ENCODE data around the gene ULK3. TPM values are rescaled to one million over a fixed set of nuclear protein-coding genes. Genes with fewer than 3 reads are reported as not detected.

ULK3 gene
- total and polyA plus RNA-seq, 2 of the 4 experiments (the other 2 are of a cell fraction): 11.8 to 22.7 TPM

- Histone ChIP-seq H3K4me1 (ENCODE audit: control insufficient read depth, insufficient read depth, low read length) (peaks cover 35% of the 10 kb centered on the region), H2AFZ (replicated peaks; ENCODE audit: low read length, poor library complexity) (no peak overlapping the region), H3K79me1 (ENCODE audit: low read depth in 1 of 2, low read length in 2 of 2) (peaks cover 11 to 84% of the 10 kb centered on the region in 2 experiments; a peak in 3 of 4 replicates), H4K8ac (ENCODE audit: low read depth in 2 of 2, low read length in 2 of 2) (no peak overlapping the region), H2BK5ac (ENCODE audit: low read depth, low read length, poor library complexity, severe bottlenecking) (no peak overlapping the region), H3K4ac (ENCODE audit: low read depth, low read length) (0 out of 2 replicates have a peak overlapping the region, but pooled peaks have one; percentile 9), H3K23ac (ENCODE audit: low read depth, low read length) (peak overlapping the region; percentile 66; the same call in 1 of the 2 replicates), H3K18ac (ENCODE audit: low read depth, low read length) (no peak overlapping the region), H3K4me3 (ENCODE audit: insufficient read depth, low read depth, low read length) (no peak overlapping the region), H3K14ac (replicated peaks; ENCODE audit: low read depth, low read length) (0 out of 2 replicates have a peak overlapping the region, but pooled peaks have one; percentile 45), H3K27ac (ENCODE audit: insufficient read depth, low read length) (no peak overlapping the region), H3K56ac (ENCODE audit: extremely low read depth, insufficient read depth, low read length) (no peak overlapping the region), H3K4me2 (ENCODE audit: low read depth, low read length) (no peak overlapping the region), H2BK15ac (ENCODE audit: low read depth, low read length) (no peak overlapping the region), H4K91ac (ENCODE audit: insufficient read depth, low read depth, low read length) (no peak overlapping the region), H2AK5ac (ENCODE audit: low read depth, low read length) (no peak overlapping the region), H3K9me1 (ENCODE audit: insufficient read depth, low read length) (peaks cover 31% of the 10 kb centered on the region), H2BK20ac (ENCODE audit: low read depth, low read length) (no peak overlapping the region), H3K9ac (ENCODE audit: low read depth, low read length) (no peak overlapping the region), H4K20me1 (ENCODE audit: insufficient read depth, low read length) (peaks cover 82% of the 10 kb centered on the region), H3K9me3 (ENCODE audit: control insufficient read depth, insufficient read depth, low read length) (no peaks in the 10 kb centered on the region), H3K27me3 (ENCODE audit: control insufficient read depth, insufficient read depth, low read length) (no peaks in the 10 kb centered on the region), H2BK120ac (ENCODE audit: low read depth, low read length) (no peak overlapping the region), H3K36me3 (ENCODE audit: control insufficient read depth, insufficient read depth, low read length) (peaks cover 2% of the 10 kb centered on the region; the same call in 1 of the 2 replicates), H2AK9ac (replicated peaks; ENCODE audit: low read depth, low read length, poor library complexity) (peak overlapping the region; percentile 16), H4K5ac (ENCODE audit: low read depth, low read length) (no peak overlapping the region)
- intact Hi-C loops (cut with micrococcal nuclease): no loop called here
- ChIA-PET POLR2A (ENCODE audit: unreplicated experiment) (no interaction called here), CTCF (interaction anchor here (0.9 to 1.5 kb wide), 2 partner anchors 18 to 24 kb away, joined by 3 to 5 read pairs; no protein-coding TSS in a partner anchor)
- ATAC-seq (ENCODE audit: low read depth) (no peak), DNase-seq (no peak)
- in situ Hi-C loops (cut with MboI; ENCODE audit: low sequenced_read_pairs): no loop called here
- dilution Hi-C loops (cut with HindIII; ENCODE audit: low sequenced_read_pairs, unreplicated experiment): no loop called here
- BruUV-seq (replicated peaks): no TSS peak
- no CpG with 5 or more reads among the region's 7 CpGs for WGBS, 2 experiments (ENCODE audit: extremely low coverage in 2 of 2, insufficient read length in 1 of 2)
- TF ChIP-seq CHD1 (IDR thresholded peaks at IDR 0.05; ENCODE audit: low read depth, low read length) (no peak), RAD21 (IDR thresholded peaks at IDR 0.05; ENCODE audit: low read length) (no peak)
These were observed 56.3 kb downstream of the ULK3 start for GRCh38 chr15:74786551-74787165.

Small RNA genes lying within 50 kb of the gene (microRNA-seq; reads per million reads assigned to microRNA genes)
- gene CPLX3 (ENCODE audit: insufficient read depth, insufficient read length): not detected
- gene MIR4513 (ENCODE audit: insufficient read depth in 1 of 2, insufficient read length in 1 of 2, unreplicated experiment in 1 of 2): 0 reads per million in 2 experiments
- 1.0 to 1.5 reads per million in 2 experiments for gene MIR6882 (ENCODE audit: insufficient read depth in 1 of 2, insufficient read length in 1 of 2, unreplicated experiment in 1 of 2)

Small RNA genes lying within 50 kb of the gene (small RNA-seq; reads per million reads assigned to genes)
- gene CPLX3 (0 reads per million in 5 experiments), gene MIR4513 (0 reads per million in 5 experiments), gene MIR6882 (0 to 6.1 (median 0.73) reads per million in 5 experiments)

Other genes with a start within 250 kb of the ULK3 start
- 114 and 117 TPM in 2 replicates for gene CLK3, start 227.3 kb downstream of the ULK3 start, total RNA-seq (2012; rRNA removed)
- 77.0 and 84.7 TPM in 2 replicates for gene CLK3, start 227.3 kb downstream of the ULK3 start, polyA plus RNA-seq (2012; rRNA removed)
- gene EDC3, start 147.1 kb downstream of the ULK3 start, total RNA-seq (2012; rRNA removed): 16.7 and 16.8 TPM in 2 replicates
- gene EDC3, start 147.1 kb downstream of the ULK3 start, polyA plus RNA-seq (2012; rRNA removed): 36.7 and 38.0 TPM in 2 replicates
- gene CYP1A1, start 117.6 kb downstream of the ULK3 start, total RNA-seq (2012; rRNA removed): under 0.01 TPM in 2 replicates
- 0.03 and 0.04 TPM in 2 replicates for gene CYP1A1, start 117.6 kb downstream of the ULK3 start, polyA plus RNA-seq (2012; rRNA removed)
- not detected in 2 replicates for gene CYP1A2, start 94.3 kb downstream of the ULK3 start, total RNA-seq (2012; rRNA removed)
- not detected in 2 replicates for gene CYP1A2, start 94.3 kb downstream of the ULK3 start, polyA plus RNA-seq (2012; rRNA removed)
- 10.8 and 13.6 TPM in 2 replicates for gene CSK, start 61.1 kb downstream of the ULK3 start, total RNA-seq (2012; rRNA removed)
- 42.5 and 54.0 TPM in 2 replicates for gene CSK, start 61.1 kb downstream of the ULK3 start, polyA plus RNA-seq (2012; rRNA removed)
- not detected in 2 replicates for gene LMAN1L, start 30.3 kb downstream of the ULK3 start, total RNA-seq (2012; rRNA removed)
- not detected in 2 replicates for gene LMAN1L, start 30.3 kb downstream of the ULK3 start, polyA plus RNA-seq (2012; rRNA removed)
- gene CPLX3, start 16.5 kb downstream of the ULK3 start, total RNA-seq (2012; rRNA removed): not detected in 2 replicates
- gene CPLX3, start 16.5 kb downstream of the ULK3 start, polyA plus RNA-seq (2012; rRNA removed): not detected in 2 replicates
- 23.3 and 25.8 TPM in 2 replicates for gene SCAMP2, start 30.2 kb upstream of the ULK3 start, total RNA-seq (2012; rRNA removed)
- 108 and 111 TPM in 2 replicates for gene SCAMP2, start 30.2 kb upstream of the ULK3 start, polyA plus RNA-seq (2012; rRNA removed)
- gene MPI, start 46.9 kb upstream of the ULK3 start, total RNA-seq (2012; rRNA removed): 61.4 and 91.8 TPM in 2 replicates
- gene MPI, start 46.9 kb upstream of the ULK3 start, polyA plus RNA-seq (2012; rRNA removed): 80.1 and 81.1 TPM in 2 replicates
- 20.3 and 24.9 TPM in 2 replicates for gene FAM219B, start 63.7 kb upstream of the ULK3 start, total RNA-seq (2012; rRNA removed)
- gene FAM219B, start 63.7 kb upstream of the ULK3 start, polyA plus RNA-seq (2012; rRNA removed): 40.8 and 48.7 TPM in 2 replicates
- 24.7 and 39.8 TPM in 2 replicates for gene COX5A, start 94.9 kb upstream of the ULK3 start, total RNA-seq (2012; rRNA removed)
- gene COX5A, start 94.9 kb upstream of the ULK3 start, polyA plus RNA-seq (2012; rRNA removed): 135 and 141 TPM in 2 replicates
- gene RPP25, start 113.6 kb upstream of the ULK3 start, total RNA-seq (2012; rRNA removed): under 0.01 and 0.18 TPM in 2 replicates
- gene RPP25, start 113.6 kb upstream of the ULK3 start, polyA plus RNA-seq (2012; rRNA removed): 0.36 and 0.38 TPM in 2 replicates
- gene SCAMP5, start 152.4 kb upstream of the ULK3 start, total RNA-seq (2012; rRNA removed): 0.36 and 0.56 TPM in 2 replicates
- 1.6 and 1.7 TPM in 2 replicates for gene SCAMP5, start 152.4 kb upstream of the ULK3 start, polyA plus RNA-seq (2012; rRNA removed)
- 5.6 and 13.3 TPM in 2 replicates for gene PPCDC, start 180.4 kb upstream of the ULK3 start, total RNA-seq (2012; rRNA removed)
- gene PPCDC, start 180.4 kb upstream of the ULK3 start, polyA plus RNA-seq (2012; rRNA removed): 16.3 and 17.1 TPM in 2 replicates

All from IMR-90 (cell line).